ENCODE data around the gene OTX2. TPM values are rescaled to one million over a fixed set of nuclear protein-coding genes. Genes with fewer than 3 reads are reported as not detected.

Gene OTX2
- total and polyA plus RNA-seq, 7 donors = not detected

DNA sequence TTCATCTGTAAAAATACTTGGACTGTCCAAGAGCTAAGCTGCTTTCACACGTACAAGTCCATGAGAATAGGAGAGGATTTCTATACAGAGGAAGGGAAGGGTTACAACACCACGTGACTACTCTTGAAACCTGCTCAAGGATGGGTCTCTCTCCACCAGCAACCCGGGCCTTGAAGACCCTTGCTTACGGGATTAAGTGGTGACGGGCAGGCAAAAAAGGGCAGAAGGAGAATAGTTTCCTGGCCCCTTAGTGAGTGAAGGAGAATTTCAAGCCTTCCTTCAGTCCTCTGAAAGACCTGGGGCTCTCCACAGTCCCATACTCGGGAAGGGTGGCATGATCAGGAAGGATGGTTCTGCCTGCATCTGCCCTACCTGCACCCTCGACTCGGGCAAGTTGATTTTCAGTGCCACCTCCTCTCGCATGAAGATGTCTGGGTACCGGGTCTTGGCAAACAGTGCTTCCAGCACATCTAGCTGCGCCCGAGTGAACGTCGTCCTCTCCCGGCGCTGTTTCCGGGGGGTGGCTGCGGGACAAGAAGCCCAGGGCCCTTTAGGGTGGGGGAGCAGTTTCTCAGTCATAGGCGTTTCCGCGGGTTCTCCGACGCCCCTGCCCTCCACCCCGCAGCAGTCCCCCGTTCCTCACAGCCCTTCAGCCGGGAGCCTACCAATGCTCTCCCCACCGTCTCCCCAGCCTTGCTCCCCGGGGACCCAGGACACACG lies 6.3 kb downstream of the OTX2 start:
- no peak for TF ChIP-seq EP300 (IDR thresholded peaks at IDR 0.05)
- TF ChIP-seq, protein P1, sequence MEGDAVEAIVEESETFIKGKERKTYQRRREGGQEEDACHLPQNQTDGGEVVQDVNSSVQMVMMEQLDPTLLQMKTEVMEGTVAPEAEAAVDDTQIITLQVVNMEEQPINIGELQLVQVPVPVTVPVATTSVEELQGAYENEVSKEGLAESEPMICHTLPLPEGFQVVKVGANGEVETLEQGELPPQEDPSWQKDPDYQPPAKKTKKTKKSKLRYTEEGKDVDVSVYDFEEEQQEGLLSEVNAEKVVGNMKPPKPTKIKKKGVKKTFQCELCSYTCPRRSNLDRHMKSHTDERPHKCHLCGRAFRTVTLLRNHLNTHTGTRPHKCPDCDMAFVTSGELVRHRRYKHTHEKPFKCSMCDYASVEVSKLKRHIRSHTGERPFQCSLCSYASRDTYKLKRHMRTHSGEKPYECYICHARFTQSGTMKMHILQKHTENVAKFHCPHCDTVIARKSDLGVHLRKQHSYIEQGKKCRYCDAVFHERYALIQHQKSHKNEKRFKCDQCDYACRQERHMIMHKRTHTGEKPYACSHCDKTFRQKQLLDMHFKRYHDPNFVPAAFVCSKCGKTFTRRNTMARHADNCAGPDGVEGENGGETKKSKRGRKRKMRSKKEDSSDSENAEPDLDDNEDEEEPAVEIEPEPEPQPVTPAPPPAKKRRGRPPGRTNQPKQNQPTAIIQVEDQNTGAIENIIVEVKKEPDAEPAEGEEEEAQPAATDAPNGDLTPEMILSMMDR (IDR thresholded peaks at IDR 0.05) = no peak
- no peak for TF ChIP-seq POLR2A (IDR thresholded peaks at IDR 0.05)
- TF ChIP-seq POLR2AphosphoS5 (IDR thresholded peaks at IDR 0.05) = no peak
- Histone ChIP-seq H3K27ac (no peak overlapping the region), H3K36me3 (no peaks in the 10 kb centered on the region), H3K4me1 (peaks cover 0 to 17% (median 14%) of the 10 kb centered on the region in 4 donors), H3K27me3 (peaks cover 35 to 100% (median 94%) of the 10 kb centered on the region in 3 donors), H3K4me3 (no peak overlapping the region), H3K9me3 (no peaks in the 10 kb centered on the region)
- intact Hi-C loops (cut with DNase I) = no loop called here
- DNase-seq = no peak
- 6 to 11% methylated on average over 29 of the region's 29 CpGs for WGBS, 2 donors

DNA sequence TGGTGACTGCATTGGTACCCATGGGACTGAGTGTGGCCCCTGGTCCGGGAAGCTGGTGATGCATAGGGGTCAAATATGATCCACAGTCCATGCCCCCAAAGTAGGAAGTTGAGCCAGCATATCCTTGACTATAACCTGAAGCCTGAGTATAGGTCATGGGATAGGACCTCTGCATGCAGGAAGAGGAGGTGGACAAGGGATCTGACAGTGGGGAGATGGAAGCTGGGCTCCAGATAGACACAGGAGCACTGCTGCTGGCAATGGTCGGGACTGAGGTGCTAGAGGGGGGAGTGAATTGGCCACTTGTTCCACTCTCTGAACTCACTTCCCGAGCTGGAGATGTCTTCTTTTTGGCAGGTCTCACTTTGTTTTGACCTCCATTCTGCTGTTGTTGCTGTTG lies 8.4 kb downstream of the OTX2 start:
- no peak for DNase-seq
- WGBS, 2 donors = 63 to 64% methylated on average over 3 of the region's 3 CpGs
- Histone ChIP-seq H3K4me3 (no peak overlapping the region), H3K36me3 (no peaks in the 10 kb centered on the region), H3K4me1 (peaks cover 0 to 22% (median 19%) of the 10 kb centered on the region in 4 donors), H3K9me3 (no peaks in the 10 kb centered on the region), H3K27ac (no peak overlapping the region), H3K27me3 (peaks cover 42 to 100% (median 94%) of the 10 kb centered on the region in 3 donors)
- intact Hi-C loops (cut with DNase I) = no loop called here
- TF ChIP-seq POLR2A (IDR thresholded peaks at IDR 0.05) (no peak), EP300 (IDR thresholded peaks at IDR 0.05) (no peak), POLR2AphosphoS5 (IDR thresholded peaks at IDR 0.05) (no peak)
- TF ChIP-seq, protein P1 (IDR thresholded peaks at IDR 0.05) = no peak

DNA sequence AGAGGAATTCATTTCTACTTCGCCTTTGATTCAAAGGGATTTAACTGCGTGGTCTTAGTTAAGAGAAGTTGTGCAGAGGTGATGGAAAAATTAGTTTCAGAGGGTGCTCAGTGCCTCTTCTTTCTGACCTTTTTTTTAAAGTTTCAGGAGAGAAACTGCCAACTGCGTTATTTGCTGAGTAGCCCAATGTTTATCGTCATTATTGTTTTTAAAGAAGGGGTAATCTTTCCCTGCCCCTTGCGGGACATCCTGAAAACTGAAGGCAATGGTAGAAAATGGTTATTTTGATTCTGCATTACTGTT lies 11.0 kb downstream of the OTX2 start:
- TF ChIP-seq EP300 (IDR thresholded peaks at IDR 0.05) (no peak), POLR2A (IDR thresholded peaks at IDR 0.05) (no peak), POLR2AphosphoS5 (IDR thresholded peaks at IDR 0.05) (no peak)
- TF ChIP-seq, protein P1 (IDR thresholded peaks at IDR 0.05) = no peak
- Histone ChIP-seq H3K27me3 (peaks cover 49 to 100% (median 93%) of the 10 kb centered on the region in 3 donors), H3K4me3 (no peak overlapping the region), H3K4me1 (peaks cover 0 to 34% (median 29%) of the 10 kb centered on the region in 4 donors), H3K36me3 (no peaks in the 10 kb centered on the region), H3K9me3 (no peaks in the 10 kb centered on the region), H3K27ac (no peak overlapping the region)
- intact Hi-C loops (cut with DNase I) = no loop called here
- WGBS, 2 donors = 11 to 17% methylated on average over 5 of the region's 5 CpGs
- no peak for DNase-seq

DNA sequence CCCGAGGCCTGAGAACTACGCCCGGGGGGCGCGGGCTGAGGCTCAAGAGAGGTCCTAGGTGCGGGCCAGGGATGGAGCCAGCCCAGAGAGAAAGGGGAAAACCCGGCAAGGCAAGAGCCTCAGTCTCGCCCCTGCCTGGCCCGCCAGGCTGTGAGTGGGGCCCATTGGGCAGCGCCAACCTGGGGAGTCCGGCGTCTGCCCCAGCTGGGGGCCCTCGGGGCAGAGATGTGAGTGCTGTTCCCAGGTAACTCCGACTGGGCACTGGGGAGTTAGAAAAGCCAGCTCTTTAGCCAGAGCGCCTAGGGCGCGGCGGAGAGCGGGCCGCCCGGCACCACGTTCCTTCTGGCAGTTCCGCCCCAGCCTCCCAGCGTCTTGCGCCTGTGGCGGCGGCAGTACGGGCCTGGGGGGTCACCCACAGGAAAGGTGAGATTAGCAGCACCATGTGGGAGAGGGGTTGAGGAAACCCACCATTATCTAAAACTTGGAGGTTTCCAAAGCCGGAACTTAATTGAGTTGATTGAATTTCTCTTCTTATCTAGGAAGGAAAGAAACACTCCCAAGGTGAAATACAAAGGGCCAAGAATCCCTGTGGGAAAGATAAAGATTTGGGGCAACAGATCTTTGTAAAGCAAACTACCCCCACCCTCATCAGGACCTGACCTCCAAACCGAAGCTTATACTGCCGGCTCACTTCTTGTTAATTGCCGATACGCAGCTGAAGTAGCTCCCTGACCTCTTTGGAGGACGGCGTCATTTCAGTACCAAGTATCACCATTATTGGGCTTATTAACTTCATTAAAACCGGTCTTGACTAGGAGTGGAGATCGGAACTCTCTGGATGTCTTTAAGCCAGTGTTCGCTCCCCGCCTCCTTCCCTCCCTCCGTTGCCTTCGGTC lies 11.6 kb downstream of the OTX2 start:
- WGBS, 2 donors = 9 to 11% methylated on average over 41 of the region's 41 CpGs
- H3K4me1 ChIP-seq = peaks cover 0 to 35% (median 31%) of the 10 kb centered on the region in 4 donors
- H3K9me3 ChIP-seq = no peaks in the 10 kb centered on the region
- peak overlapping the region; percentile 10 to 40 (median 32) for H3K4me3 ChIP-seq
- H3K36me3 ChIP-seq = no peaks in the 10 kb centered on the region
- DNase-seq = no peak
- peaks cover 48 to 100% (median 94%) of the 10 kb centered on the region in 3 donors for H3K27me3 ChIP-seq
- no peak overlapping the region for H3K27ac ChIP-seq
- TF ChIP-seq POLR2A (IDR thresholded peaks at IDR 0.05) (no peak), EP300 (IDR thresholded peaks at IDR 0.05) (no peak), POLR2AphosphoS5 (IDR thresholded peaks at IDR 0.05) (no peak)
- TF ChIP-seq, protein P1 (IDR thresholded peaks at IDR 0.05) = no peak
- intact Hi-C loops (cut with DNase I) = no loop called here
